Keratinocyte (primary cell): Measurements from ENCODE around the gene FTSJ1.

Source experiments
- CTCF ChIP-seq, 3 experiments: IDR thresholded peaks in 1 of 3; conservative IDR thresholded peaks in 1 of 3; optimal IDR thresholded peaks in 1 of 3; 2 replicates in 2 of 3; 3 replicates in 1 of 3; pipeline versions ENCODE3 to v1.5.1; 2011; ENCODE audit warnings: low read length in 3 of 3, mild to moderate bottlenecking in 3 of 3, moderate library complexity in 2 of 3, control low read depth in 1 of 3, inconsistent platforms in 1 of 3; ENCODE audit not compliant: insufficient read depth in 2 of 3; ENCODE audit errors: extremely low read depth in 1 of 3
- EZH2 ChIP-seq: IDR thresholded peaks from one replicate; pipeline ENCODE4 v1.6.1; 2012; ENCODE audit warnings: inconsistent platforms, mild to moderate bottlenecking, low read length, moderate library complexity

- TF ChIP-seq CTCF (optimal IDR thresholded peaks at IDR 0.05 in 1 of 3, IDR thresholded peaks at IDR 0.05 in 1 of 3, conservative IDR thresholded peaks at IDR 0.05 in 1 of 3; ENCODE audit: extremely low read depth in 1 of 3, insufficient read depth in 2 of 3, low read length in 3 of 3) (no peak), EZH2 (no peak)
Observed at GRCh38 chrX:48489892-48490291, 13.9 kb downstream of the FTSJ1 start.
